ENCODE results near the gene TMEM87A.

The TMEM87A gene

DNA sequence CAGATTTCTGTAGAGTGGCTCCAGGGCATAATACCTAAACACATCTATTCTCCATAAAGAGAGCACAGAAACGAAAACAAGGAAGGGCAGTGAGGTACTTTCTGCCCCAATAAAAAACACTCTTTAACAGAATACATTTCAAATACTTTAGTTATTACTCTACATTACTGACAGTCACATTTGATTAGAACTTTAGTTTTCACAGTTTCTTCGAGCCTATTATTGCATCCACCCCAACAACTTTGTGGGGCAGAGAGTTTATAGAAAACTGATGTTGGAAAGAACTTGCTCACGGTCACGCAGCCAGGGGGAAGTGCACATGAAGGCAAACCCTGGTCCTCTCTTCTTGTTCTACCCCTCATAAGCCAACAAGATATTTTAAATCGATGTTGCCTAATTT lies 74.1 kb downstream of the TMEM87A start:
- no peak for DNase-seq

DNA sequence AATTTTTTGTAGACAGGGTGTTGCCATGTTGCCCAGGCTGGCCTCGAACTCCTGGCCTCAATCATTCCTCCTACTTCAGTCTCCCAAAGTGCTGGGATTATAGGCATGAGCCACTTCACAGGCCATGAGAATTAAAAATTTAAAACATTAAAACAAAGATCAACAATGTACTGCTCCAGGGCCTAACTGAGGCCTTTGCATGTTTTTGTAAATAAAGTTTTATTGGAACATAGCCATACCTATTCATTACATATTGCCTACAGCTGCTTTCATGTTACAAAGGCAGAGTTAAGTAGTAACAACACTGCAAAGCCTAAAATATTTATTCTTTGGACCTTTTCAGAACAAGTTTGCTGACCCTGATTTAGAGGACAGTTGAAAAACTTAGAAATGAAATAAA lies 74.7 kb downstream of the TMEM87A start:
- no peak for DNase-seq

DNA sequence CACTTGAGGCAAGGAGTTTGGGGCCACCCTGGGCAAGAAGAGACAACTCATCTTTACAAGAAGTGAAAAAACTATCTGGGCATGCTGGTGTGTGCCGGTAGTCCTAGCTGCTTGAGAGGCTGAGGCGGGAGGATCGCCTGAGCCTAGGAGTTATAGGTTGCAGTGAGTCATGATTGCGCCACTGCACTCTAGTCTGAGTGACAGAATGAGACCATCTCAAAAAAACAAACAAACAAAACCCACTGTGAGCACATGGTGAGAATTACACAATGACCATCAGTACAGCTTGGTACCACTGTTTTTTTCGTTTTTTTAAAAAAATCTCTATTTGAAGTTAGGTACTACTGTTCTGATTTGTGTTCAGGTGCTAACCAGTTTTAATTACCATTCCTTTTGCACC lies 78.7 kb downstream of the TMEM87A start:
- DNase-seq = no peak

DNA sequence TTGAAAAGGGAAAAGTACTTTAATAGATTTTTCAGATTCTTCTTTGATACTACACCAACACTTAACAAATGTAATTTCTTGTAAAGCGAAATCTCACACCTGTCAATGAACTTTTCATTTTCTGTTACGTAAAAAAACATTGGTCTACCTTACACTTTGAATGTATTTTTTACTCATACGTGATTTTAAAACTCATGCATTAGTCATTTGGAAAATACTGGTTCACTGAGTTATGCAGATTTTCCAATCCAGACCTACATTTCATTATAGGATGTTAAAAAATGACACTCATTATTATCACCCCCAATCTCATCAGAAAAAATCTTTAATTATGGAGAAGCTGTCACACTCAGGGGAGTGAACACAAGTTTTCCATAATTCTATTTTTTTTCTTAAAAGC lies 79.8 kb downstream of the TMEM87A start:
- no peak for DNase-seq

DNA sequence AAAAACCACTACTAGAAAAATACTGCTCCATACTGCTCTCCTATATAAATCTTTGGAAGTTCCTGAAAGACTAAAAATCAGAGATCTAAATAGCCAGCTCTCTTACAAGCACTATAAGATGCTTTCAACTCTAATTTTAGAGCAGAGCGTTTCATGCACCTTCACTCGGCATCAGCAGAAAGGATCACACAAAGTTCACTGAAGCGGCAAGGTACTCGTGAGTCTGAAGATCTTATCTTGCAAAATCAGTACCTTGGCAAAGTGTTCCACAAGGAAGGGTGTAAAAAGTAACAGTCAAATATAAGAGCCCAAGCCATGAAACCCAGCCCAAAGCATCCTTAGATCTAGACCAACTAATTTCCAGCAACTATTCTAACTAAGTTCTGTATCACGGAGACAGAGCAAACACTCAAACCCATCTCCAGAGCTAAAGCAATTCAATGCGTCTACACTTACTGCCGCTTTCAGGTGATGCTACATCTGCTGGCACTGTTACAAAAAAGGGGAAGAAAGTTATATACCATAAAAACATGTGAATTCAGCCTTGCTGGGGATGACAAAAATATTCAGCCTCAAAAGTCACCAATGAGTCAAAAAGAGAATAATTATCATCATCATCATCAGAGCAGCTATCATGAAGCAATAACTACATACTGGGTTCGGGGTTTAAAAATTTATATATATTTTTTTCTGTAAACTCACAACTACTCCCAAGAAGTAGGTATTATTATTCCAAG lies 81.5 kb downstream of the TMEM87A start:
- DNase-seq = no peak

DNA sequence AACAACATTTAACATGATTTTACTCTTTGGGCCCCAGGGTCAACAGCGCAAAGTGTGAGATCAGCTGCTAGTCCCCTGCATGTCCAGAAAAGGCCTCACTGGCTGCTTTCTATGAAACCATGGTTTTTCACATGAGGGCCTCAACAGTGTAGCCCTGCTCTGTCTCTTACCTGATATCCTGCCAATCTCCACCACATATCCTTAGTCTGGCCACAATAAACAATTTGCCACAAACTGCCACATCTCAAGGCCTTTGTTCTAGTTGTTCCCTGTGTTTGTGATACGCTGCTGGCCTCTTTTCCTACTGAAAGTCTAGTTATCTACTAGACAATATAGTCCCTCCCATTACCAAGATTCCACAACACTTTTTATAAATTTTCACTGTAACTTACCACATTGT lies 82.9 kb downstream of the TMEM87A start:
- DNase-seq = no peak

DNA sequence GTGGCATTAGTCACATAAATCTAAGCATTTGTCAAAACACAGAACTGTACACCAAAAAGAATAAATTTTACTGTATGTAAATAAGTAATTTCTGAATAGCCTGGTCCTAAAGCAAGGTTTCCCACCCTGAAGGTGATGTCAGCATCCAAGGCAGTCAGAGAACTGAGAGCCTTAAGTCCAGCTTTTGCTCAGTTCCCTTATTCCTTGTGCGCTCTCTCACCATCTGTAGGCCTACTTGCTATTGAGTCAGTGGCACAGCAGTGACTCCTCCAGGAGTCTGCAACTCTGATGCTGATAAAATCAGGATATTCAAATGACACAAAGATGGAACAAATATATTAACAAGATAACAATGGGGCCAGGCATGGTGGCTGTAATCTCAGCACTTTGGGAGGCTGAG lies 87.4 kb downstream of the TMEM87A start:
- no peak for DNase-seq

DNA sequence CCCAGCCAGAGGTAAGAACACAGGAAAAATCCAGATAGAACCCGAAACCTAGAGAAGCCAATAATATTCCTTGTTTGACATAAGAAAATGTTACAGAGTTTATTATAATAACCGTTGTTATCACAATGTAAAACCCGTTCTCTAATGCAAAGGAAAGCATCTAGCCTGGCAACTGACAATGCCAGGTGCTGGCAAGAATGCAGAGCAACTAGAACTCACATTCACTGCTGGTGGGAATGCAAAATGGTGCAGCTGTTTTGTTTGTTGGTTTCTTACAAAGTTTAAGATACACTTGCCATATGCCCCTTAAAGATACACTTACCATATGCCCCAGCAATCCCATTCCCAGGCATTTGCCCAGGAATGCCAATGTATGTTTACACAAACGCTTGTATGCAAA lies 88.5 kb downstream of the TMEM87A start:
- DNase-seq = no peak

DNA sequence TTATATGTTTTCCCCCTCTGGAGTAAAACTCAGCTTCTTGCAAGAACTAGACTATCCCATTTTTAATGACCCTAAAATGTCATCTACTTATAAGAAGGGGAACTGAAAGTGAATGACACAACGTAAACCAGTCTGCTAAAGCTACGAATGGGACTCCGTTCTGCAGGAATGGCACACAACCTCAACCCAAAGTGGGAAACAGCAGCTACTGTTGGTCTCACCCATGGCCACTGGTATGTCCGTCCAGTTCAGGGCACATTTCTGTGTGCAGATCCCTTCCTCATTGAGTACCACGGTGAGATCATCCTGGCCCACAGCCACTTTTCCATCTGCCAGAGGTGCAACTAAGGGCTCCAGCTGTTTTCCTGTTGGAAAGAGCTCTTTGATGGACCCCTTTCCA lies 88.9 kb downstream of the TMEM87A start:
- no peak for DNase-seq

DNA sequence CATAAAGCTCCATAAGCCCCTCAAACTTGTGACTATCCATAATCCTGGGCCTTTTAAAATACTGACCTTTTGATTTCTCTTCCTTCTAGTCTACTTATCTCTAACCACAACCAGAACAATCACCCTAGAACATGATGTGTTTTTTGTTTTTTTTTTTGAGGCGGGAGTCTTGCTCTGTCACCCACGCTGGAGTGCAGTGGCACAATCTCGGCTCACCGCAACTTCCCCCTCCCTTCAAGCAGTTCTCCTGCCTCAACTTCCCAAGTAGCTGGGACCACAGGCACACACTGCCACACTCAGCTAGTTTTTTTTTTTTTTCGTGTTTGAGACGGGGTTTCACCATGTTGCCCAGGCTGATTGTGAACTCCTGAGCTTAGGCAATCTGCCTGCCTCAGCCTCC lies 90.3 kb downstream of the TMEM87A start:
- DNase-seq = no peak

DNA sequence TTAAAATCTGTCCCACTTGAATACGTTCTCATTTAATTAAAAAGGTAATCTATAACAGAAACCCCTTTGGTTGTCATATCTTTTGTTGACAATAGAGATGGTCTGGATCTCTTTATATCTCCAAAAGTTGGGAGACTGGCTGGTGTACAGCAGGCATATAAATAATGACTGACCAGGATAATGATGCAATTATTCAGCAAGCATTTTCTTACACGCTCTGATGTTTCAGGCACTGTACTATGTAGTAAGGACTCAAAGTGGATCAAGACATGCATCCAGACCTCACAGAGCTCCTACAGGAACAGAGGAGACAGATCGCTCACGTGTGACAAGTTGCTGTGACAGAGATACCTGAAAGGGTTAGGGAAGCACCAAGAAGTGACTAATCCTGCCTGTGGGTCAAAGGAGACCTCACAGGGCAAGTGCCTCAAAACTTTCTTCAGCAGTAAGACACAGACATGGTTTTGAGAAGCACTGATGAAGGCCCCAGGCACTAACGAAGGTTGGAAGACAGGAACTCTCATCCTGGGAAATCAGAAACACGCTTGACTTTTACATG lies 90.8 kb downstream of the TMEM87A start:
- DNase-seq = no peak

DNA sequence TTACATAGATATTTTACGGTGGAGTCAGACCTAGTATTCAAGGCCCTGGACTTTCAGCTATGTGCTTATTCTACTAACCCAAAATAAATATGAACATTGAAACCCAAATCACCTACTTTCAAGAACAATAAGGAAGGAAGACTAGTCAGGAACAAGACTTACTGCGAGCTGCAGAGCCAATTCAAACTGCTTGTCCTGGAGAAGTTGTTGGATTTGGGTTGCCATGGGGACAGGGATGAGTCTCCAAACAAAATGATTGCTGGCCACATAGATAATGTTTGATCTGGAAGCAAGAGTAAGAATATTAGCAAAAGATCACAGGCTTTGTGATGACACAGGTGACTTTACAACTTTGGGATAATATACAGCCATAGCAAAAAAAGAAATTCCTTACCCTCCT lies 95.2 kb downstream of the TMEM87A start:
- no peak for DNase-seq

DNA sequence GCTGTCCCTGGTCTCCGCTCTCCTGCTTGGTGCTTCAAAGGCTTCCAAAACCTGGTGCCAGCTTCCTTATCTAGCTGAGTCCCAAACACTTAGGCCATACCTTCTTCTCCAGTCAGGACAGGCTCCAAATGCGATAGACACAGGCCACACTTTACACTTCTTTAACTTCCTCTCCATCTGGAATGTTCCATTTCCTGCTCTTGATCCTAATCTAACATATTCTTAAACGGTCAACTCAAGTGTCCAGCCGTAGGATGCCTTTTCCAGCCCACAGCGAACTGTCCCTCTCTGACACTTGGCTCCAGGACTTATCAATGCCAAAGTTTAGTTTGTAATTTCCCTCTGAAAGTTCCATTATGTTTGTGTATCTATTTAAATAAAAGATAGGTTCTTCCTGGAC lies 97.6 kb downstream of the TMEM87A start:
- no peak for DNase-seq

DNA sequence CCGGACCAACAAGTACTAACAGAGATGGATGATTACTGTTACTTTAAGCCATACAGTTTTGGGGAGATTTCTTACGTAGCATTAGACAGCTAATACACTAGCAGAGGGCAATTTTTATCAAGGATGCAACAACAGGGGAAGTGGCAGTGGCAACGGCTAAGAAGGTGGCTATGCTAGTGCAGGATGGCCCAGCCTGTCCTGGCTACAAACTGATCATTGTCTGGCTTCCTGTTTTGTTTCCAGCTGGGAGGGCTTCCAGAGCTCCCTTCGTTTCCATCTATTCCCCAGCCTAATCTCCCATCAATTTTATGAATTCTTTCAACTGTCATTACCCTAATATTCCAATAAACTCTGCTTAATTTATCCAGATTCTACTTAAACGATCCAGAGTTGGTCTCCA lies 100.8 kb downstream of the TMEM87A start:
- no peak for DNase-seq

DNA sequence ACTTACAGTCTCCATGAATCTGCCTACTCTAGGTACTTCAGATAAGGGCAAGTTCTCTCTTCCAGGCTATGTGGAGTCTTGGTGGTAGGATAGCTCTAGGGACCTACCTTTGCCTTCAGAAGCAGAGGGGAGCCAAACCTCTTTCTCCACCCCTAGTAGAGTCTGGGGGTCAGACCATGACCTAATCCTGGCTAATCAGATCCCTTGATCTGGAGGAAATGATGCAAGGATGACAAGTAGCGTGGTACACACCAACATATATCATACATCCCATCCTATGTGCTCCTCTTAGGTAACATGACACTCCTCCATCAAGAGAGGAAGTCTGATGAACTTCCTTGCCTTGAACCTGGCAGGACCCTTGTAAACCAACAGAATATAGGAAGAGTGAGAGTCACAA lies 101.4 kb downstream of the TMEM87A start:
- no peak for DNase-seq

DNA sequence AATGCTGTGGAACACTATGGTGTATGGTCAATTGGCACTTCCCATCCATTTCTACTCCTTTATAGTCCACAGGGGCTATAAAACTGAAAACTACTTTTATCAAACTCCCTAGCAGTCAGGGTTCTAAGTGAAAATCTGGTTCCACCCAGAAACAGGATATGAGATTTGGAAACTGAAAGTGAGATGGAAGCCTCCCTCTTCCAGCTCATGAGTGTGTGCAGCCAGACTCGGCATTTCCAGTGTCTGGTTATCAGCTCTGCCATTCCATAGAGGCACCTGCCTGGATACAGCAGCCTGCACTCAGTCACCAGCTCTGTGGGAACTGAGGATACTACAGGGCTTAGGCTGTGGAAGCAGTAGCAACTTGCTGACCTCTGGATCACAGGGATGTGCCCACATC lies 102.1 kb downstream of the TMEM87A start:
- DNase-seq = no peak

DNA sequence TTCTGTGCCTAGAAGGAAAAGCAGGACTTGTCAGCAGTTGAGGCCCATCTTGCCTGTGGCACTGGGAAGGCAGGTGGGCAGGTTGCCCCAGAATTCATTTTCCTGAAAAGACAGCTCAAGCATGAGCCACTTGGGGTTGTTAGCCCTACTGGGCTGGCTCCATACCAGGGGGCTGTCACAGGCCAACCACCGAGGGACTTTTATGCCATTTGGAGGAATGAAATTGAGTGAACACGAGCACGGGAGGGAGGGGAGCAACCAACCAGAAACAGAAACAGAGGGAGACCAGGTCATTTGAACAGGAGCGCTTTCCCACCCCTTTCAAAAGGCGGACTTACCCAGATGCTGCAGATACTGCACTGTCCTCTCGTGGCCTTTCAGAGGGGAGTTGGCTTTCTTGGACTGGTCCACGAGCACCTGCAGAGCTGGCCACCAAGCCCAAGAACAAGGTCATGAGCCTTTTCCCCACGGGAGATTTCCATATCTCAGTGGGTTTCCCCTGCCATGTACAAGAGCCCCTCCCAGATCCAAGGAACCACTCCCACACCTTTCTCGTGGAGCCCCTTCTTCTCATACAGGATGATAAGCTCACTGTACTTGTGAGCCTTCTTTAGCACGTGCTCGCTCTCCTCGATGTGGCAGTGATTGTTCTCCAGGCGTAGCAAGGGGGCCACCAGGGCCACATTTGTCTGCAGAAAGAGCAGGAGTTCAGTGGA lies 106.8 kb downstream of the TMEM87A start:
- DNase-seq = no peak

DNA sequence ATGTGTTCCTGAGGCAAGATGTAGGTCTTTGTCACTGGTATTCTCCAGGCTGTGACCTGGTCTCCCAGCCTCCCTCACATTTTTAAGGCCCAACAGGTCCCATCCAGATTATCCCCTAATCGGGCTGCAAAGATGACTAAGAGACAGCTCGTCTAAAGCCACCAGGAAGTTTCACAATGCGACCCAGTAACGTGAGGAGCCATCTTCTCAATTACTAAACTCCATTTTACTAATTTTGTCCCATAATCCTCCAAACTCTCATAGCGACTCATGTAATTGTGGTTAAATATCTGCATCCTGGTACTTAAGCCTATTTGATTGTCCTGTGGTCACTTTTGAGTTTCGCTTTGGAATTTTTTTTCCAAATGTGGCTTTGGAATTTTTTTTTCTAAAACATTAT lies 108.1 kb downstream of the TMEM87A start:
- DNase-seq = no peak

DNA sequence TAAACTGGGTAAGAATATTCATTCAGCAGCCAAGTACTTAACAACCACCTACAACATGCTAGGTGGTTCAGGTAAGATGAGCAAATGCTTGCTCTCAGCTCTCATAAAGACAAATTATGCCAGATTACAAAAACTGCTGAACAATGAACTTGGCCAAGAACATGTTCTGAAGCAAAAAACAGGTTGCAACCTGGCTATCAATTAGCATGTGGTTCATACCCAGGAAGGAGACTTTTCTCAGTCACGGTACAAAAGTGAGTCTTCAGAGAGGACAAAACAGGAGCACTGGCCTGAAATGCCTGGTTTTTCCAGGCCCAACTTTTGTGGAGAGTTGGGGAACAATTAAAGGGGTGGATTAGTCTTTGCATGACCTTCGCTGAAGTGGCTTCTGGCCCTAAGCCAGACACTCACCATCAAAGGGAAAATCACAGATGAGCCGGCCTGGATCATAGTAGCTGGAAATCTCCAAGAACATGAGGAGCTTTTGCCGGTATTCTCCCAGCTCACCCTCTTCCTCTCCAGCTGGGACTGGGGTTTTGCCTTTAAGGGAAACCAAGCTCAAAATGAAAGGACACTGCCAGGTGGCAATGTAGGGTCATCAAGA lies 109.2 kb downstream of the TMEM87A start:
- no peak for DNase-seq

DNA sequence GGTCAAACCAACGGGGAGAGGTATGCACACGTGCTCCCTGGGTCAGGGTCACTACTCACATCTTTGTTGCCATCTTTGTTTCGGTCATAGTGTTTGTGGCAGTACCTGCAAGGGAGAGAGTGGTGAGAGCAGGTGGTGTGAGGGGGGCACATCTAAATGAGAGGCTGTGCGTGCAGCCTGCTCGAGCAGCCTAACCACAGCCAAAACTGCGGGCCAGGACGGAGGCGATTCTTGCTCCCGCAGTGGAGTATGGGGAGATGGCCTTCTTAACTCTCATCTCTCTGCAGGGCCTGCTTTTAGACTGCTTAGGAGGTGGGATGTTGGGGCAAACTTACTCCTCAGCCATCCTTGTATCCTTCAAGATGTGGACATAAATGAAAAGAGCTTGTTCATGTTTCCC lies 109.9 kb downstream of the TMEM87A start:
- no peak for DNase-seq
